ENCODE results near the gene PHACTR3. TPM values are rescaled to one million over a fixed set of nuclear protein-coding genes. Genes with fewer than 3 reads are reported as not detected.

The PHACTR3 gene
- total and polyA plus RNA-seq, 2 donors (not counting 3 experiments of a cell fraction or from before 2014, with no cell fraction given), result not detected

DNA sequence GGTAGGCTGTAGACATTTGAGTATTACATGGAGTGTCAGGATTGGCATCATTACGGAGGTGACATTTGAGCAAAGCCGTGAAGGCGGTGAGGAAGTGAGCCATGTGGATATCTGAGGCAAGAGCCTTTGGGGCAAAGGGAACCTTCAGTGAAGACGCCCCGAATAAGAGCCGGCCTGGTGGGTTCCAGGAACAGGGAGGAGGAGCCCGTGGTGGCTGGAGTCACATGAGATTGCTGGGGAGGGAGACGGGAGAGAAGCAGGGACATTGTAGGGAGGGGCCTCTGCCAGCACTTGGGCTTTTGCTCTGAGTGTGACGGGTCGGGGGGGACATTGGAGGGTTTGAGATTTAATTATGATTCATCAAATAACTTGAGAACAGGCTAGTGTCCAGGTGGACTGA lies 78.3 kb downstream of the PHACTR3 start:
- Histone ChIP-seq H3K4me2 (ENCODE audit: insufficient read depth, low read length) (no peak overlapping the region), H3K36me3 (ENCODE audit: control insufficient read depth in 2 of 2, extremely low read depth in 1 of 2, insufficient read depth in 2 of 2, low read length in 2 of 2) (no peaks in the 10 kb centered on the region), H3K79me2 (ENCODE audit: control insufficient read depth, insufficient read depth, low read length) (no peaks in the 10 kb centered on the region), H4K20me1 (replicated peaks; ENCODE audit: control insufficient read depth, extremely low read depth, insufficient read depth, low read length) (no peaks in the 10 kb centered on the region), H2AFZ (ENCODE audit: low read depth, low read length) (no peak overlapping the region), H3K9me1 (replicated peaks; ENCODE audit: control insufficient read depth, extremely low read depth, insufficient read depth, low read length) (no peaks in the 10 kb centered on the region), H3K27me3 (ENCODE audit: control insufficient read depth in 2 of 2, insufficient read depth in 2 of 2, low read length in 2 of 2) (no peaks in the 10 kb centered on the region), H3K9me3 (replicated peaks; ENCODE audit: control insufficient read depth, insufficient read depth, low read length) (peaks cover 8% of the 10 kb centered on the region), H3K9ac (replicated peaks; ENCODE audit: extremely low read depth, insufficient read depth, low read length) (no peak overlapping the region), H3K4me1 (ENCODE audit: control insufficient read depth, extremely low read depth, insufficient read depth, low read length) (no peaks in the 10 kb centered on the region), H3K4me3 (replicated peaks in 1 of 3; ENCODE audit: insufficient read depth in 1 of 3, low read depth in 1 of 3, low read length in 3 of 3) (no peak overlapping the region), H3K27ac (ENCODE audit: insufficient read depth, low read depth, low read length) (no peak overlapping the region)
- BruUV-seq (replicated peaks), result no TSS peak
- ChIA-PET POLR2A (no interaction called here), CTCF (no interaction called here)
- FAIRE-seq (no peak), DNase-seq (ENCODE audit: low read depth, low spot score) (no peak)
- intact Hi-C loops (cut with micrococcal nuclease), result no loop called here
- TF ChIP-seq FOS (IDR thresholded peaks at IDR 0.05; ENCODE audit: borderline replicate concordance, insufficient read depth, low read length) (no peak), GATA2 (IDR thresholded peaks at IDR 0.05; ENCODE audit: insufficient read depth, insufficient read length, low read depth, low read length) (no peak), EZH2 (IDR thresholded peaks at IDR 0.05; ENCODE audit: borderline replicate concordance, low read depth, low read length, severe bottlenecking) (no peak), JUN (IDR thresholded peaks at IDR 0.05; ENCODE audit: borderline replicate concordance, insufficient read depth, insufficient read length, low read depth) (no peak), POLR2A (IDR thresholded peaks at IDR 0.05; ENCODE audit: low read depth, low read length) (no peak), MYC (IDR thresholded peaks at IDR 0.05; ENCODE audit: low read depth, low read length) (no peak), POLR2AphosphoS5 (IDR thresholded peaks at IDR 0.05; ENCODE audit: insufficient read depth, low read depth, low read length) (no peak)
- TF ChIP-seq, protein P1, sequence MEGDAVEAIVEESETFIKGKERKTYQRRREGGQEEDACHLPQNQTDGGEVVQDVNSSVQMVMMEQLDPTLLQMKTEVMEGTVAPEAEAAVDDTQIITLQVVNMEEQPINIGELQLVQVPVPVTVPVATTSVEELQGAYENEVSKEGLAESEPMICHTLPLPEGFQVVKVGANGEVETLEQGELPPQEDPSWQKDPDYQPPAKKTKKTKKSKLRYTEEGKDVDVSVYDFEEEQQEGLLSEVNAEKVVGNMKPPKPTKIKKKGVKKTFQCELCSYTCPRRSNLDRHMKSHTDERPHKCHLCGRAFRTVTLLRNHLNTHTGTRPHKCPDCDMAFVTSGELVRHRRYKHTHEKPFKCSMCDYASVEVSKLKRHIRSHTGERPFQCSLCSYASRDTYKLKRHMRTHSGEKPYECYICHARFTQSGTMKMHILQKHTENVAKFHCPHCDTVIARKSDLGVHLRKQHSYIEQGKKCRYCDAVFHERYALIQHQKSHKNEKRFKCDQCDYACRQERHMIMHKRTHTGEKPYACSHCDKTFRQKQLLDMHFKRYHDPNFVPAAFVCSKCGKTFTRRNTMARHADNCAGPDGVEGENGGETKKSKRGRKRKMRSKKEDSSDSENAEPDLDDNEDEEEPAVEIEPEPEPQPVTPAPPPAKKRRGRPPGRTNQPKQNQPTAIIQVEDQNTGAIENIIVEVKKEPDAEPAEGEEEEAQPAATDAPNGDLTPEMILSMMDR (IDR thresholded peaks at IDR 0.05; ENCODE audit: extremely low read depth in 1 of 2, insufficient read depth in 1 of 2, low read depth in 1 of 2, low read length in 2 of 2), result no peak
- TF ChIP-seq, protein P2, sequence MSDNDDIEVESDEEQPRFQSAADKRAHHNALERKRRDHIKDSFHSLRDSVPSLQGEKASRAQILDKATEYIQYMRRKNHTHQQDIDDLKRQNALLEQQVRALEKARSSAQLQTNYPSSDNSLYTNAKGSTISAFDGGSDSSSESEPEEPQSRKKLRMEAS (IDR thresholded peaks at IDR 0.05; ENCODE audit: insufficient read depth, insufficient read length), result no peak
- dilution Hi-C loops (cut with MboI; ENCODE audit: extremely low pct_ligation_motif_present, low sequenced_read_pairs), result no loop called here
